Islet precursor cell (in vitro differentiated cells): ENCODE measurements around the gene RBM19.
A peak's percentile ranks its signal among the peaks of the same experiment; 100 is the strongest.

Experiments
- DNase-seq: peaks from one replicate; pipeline ENCODE4 v3.0.0-alpha.2; 2018

The RBM19 gene

DNA sequence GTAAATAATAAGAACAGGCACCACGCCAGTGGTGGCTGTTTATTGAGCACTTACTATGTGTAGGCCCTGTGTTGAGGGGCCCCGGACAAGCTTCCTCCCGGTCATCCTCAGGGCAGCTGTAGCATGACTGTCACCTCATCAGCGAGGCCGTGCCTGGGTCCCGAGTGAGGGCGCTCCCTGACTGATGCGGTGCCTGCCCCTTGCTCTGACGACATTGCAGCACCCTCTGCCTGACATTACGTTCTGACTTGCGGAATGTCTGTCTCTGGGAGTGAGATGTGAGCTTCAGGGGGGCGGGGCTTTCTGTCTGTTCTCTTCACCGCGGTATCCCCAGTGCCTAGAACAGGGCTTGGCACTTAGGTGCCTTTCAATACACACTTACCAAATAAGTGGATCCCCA is 167.6 kb downstream of the RBM19 start:
- peak; percentile 58 for DNase-seq

GRCh38 chr12:113797535-113797868 is 168.6 kb downstream of the RBM19 start:
- no peak for DNase-seq

DNA sequence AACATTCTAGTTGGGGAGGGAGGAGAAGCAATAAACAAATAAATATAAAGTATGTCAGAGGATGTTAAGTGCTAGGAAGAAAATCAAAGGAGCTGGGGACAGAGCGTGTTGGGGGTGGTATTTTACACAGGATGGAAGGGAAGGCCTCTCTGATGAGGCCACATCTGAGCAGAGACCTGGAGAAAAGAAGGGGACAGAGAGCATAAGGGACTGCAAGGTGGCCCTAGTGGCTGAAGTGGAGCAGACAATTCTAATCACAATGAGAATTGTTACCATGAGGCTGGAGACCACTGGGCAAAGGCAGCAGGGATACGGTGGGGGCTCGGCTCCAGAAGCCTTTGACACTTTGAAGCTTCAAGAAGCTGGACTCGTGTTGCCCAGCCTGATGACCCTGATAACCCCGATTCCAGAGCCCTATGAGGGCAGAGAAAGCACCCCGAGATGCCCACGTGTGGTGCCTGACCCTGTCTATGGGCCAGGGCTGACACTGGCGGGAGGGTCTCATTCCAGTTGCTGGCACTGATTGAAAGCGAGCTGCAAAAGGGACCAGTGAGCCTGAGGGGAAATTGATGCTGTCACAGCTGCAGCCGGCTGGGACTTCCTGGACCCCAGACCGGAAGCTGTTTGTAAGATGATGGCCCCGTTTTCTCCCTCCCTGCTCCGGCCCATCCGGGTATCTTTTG is 169.1 kb downstream of the RBM19 start:
- peak; percentile 48 for DNase-seq

DNA sequence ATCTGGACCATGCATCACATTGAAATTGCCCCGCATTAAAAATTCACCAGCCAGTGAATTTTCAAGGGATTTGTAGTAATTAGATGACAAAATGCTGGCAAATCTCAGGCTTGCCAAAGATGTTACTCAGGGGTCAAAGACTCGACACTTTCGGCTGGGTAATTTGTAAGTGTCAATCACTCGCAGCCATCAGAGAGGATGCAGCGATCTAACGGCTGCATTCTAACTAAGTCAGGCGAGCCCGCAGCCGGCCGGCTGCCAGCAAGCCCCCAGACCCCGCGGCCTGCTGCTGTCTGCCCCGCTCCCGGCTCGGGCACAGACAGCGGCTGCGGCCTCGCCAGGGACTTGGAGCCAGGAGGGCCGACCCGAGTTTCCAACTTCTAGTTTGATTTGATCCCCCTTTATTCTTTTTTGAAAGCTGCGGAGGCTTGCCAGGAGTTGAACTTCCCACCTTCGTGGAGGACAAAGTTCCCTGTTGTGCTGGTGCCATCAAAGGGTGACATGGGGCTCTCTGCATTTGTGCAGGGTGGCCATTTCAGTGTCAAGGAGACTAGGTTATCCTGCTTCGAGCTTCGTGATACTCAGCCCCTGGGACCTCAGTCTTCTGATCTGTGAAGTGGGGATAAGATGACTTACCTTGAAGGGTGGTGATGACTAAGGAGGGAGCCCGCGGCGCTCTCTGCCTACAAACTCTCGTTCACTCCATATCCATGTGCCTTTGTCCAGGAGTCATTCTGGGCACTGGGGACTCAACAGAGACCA is 169.9 kb downstream of the RBM19 start:
- no peak for DNase-seq

DNA sequence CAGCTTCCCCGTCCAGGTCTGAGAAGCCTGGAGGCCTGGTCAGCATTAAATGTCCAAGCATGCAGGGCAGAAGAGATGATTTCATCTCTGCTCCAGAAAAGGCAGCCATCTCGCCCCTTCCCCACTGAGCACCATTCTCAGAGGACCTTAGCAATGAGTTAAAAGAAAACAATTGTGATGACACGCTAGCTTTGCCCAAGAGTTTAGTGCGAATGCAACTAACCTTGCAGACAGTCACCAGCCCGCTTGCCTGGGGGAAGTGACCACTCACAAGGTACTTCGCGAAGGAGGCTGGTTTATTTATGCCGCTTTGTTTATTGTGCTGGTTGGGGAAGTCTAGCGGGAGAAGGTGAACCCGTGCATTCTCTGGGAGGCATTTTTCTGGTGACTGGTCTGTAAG is 170.7 kb downstream of the RBM19 start:
- DNase-seq: peak; percentile 57

DNA sequence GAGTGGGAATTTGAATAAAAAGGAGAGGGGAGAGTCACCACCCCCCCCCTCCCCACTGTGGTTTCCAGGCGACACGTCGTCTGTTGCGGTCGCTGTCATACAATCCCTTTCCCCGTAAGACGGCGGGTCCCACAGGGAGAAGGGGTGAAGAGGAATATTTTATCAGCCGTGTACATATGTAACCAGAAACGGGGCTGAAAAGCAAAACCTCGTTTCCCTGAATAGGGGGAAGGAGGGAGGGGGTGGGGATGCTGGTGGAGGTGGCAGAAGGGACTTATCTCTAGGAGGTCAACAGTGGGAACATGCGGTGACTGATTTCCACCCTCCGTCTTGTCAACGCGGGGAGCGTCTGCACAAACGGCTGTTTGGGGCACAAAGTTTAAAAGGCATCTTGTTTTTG is 171.4 kb downstream of the RBM19 start:
- DNase-seq: no peak

GRCh38 chr12:113793250-113793649 is 172.9 kb downstream of the RBM19 start:
- DNase-seq: no peak

GRCh38 chr12:113792450-113792849 is 173.7 kb downstream of the RBM19 start:
- DNase-seq: no peak

- DNase-seq: no peak
These were observed 177.9 kb downstream of the RBM19 start for GRCh38 chr12:113788020-113788856.

DNA sequence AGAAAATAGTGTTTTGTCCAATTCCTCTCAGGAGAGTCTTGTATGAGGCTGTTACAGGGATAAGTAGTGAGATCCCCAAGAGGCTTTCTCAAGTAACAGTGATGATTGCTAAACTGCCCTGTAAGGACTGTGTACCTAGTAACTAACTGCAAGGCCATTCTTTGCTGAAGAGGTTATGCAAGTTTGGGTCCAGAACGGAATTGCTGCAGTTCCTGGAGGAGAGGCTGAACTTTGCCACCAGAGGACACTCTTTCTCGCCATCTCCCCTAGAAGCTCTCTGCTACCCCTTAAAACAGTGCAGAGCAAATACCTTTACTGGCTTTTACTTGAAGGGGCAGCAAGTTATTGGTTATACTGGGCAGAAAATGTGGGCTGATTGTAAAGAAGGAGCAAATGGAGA is 180.0 kb downstream of the RBM19 start:
- DNase-seq: no peak

DNA sequence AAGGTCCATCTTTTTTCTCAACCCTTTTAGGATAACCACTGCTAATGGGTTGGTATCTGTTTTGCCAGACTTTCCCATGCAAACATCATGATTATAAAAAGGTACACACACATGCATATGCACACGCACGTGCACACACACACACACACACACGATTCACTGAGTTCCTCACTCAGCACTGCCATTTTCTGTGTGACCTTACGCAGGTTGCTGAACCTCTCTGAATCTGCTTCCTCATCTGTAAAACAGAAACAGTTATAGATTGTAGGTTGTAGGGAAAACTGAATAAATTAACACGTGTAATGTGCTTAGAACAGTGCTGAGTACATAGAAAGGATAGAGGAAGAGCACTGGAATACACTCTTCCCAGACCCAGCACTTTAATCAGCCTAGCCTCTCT is 182.3 kb downstream of the RBM19 start:
- DNase-seq: no peak

DNA sequence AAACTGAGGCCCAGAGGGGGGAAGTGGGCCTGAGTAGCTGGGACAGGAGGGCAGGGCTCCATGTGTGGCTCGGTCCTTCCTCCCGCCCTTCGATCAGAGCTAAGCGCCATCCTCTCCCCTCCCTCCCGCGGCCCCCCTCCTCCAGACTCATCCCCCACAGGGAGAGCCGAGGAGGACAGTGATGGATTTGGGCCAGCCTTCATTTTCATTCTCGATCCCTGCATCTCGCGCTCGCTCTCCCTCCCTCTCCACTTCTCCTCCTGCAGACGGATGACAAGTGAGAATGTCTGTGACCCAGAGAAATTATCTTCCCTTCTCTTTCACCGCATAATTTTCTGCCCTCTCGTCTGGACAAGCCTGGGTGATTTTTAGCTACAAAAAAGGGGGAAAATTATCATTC is 183.3 kb downstream of the RBM19 start:
- no peak for DNase-seq

DNA sequence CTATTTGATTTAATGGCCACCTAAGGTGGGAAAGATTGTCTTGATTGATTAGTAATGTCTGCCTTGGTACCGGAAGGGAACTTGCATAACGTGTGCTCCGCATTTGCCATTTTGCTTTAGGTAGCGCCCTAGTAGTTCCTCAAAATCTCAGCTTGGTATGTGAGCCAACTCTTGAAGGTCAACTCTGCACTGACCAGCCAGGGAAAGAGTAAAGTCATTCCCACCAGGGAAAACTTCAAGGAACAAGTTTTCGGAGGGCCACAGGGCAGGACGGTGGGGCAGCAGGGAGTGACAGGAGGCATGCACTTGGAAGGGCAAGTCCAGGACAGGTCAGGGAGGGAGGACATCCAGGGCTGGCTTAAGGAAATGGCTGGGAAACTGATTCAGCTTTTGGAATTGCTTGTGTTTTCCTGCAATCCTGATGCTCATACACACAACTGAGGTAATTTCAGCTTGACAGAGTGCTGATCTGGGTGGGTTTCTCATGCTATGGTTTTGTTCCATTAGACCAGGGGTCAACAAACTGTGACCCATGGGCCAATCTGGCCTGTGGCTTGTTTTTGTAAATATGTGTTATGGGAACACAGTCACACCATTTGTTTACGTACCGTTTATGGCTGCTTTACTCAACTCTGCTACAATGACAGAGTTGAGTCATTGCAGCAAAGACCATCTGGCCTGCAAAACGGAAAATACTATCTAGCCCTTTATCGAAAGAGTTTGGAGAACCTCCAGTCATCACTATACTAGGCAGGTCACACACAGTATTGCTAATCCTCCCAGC is 184.5 kb downstream of the RBM19 start:
- no peak for DNase-seq

DNA sequence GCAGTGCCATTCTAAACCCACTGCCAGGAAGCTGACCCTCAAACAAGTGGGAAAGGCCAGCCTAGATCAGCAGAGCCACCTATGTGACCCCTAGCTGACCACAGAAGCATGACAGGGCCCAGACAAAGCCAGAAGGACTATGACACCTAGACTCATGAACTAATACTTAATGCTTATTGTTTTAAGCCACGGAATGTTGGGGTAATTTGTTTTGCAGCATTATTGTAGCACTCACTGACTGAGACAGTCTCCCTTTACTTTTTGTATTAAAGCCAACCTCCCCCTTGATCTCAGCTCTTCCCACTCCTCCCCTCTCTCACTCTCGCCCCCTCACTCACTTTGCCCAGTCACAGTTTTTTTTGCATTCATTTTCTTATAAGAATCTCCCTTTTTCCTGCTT is 186.4 kb downstream of the RBM19 start:
- no peak for DNase-seq

DNA sequence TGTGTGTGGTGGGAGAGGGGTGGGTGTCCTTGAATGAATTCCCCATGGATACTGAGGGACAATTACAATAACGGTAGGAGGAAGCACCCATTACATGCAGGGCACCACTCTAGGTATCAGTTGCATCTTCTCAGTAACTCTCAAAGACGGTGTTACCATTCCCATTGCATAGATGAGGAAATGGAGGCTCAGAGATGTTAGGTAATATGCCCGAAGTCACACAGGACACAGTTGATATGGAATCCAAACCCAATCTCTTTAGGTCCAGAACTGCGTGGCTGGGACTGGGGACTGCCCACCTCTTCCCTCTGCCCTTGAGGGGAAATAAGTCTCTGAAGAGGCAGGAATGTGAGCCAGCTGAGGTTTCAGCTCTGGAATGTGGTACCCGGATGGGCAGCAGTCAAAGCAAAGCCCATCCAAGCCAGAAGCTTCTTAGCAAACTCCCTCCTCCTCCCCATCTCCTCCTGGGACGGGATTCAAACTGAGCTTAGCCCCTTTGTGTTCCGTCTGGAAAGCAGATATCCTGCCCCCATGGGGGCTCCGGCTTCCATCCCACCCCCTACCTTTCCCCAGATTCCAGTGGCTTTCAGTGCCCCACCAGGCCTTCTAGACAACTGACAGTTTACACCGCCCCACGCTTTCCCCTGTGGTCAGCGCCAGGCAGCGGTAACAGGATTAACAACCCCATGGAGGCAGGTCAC is 187.5 kb downstream of the RBM19 start:
- DNase-seq: no peak

- no peak for DNase-seq
These were observed 188.4 kb downstream of the RBM19 start for GRCh38 chr12:113777751-113778150.

- no peak for DNase-seq
These were observed 189.6 kb downstream of the RBM19 start for GRCh38 chr12:113776536-113776935.

GRCh38 chr12:113774526-113774925 is 191.6 kb downstream of the RBM19 start:
- DNase-seq: no peak

GRCh38 chr12:113772505-113773030 is 193.6 kb downstream of the RBM19 start:
- DNase-seq: no peak

GRCh38 chr12:113770389-113770865 is 195.7 kb downstream of the RBM19 start:
- DNase-seq: no peak

- no peak for DNase-seq
These were observed 196.8 kb downstream of the RBM19 start for GRCh38 chr12:113769305-113769704.

GRCh38 chr12:113768850-113769249 is 197.3 kb downstream of the RBM19 start:
- DNase-seq: no peak
